GM23248 (cell line): ENCODE results near the gene HECTD1. TPM values are rescaled to one million over a fixed set of nuclear protein-coding genes. Genes with fewer than 3 reads are reported as not detected.

Experiments used
- DNase-seq: peaks from one replicate; pipeline ENCODE4 v3.0.0-alpha.2; 2015
- H2AFZ ChIP-seq: fragments of 200-600 bp; sonication (generic); 2 replicates; pipeline ENCODE4 v1.6.1; 2016; ENCODE audit warnings: antibody characterized with exemption
- H3F3A ChIP-seq: fragments of 200-600 bp; sonication (generic); 2 replicates; pipeline ENCODE4 v1.6.1; 2016; ENCODE audit warnings: mild to moderate bottlenecking, antibody characterized with exemption, mixed run types; ENCODE audit not compliant: insufficient read depth
- H3K27ac ChIP-seq: fragments of 200-600 bp; sonication (generic); 2 replicates; pipeline ENCODE4 v1.5.1; 2016; ENCODE audit warnings: mild to moderate bottlenecking
- H3K27me3 ChIP-seq: fragments of 200-600 bp; sonication (generic); replicated peaks from 2 replicates; pipeline ENCODE4 v1.6.1; 2016; ENCODE audit warnings: mild to moderate bottlenecking; ENCODE audit not compliant: insufficient read depth
- H3K36me3 ChIP-seq: fragments of 200-600 bp; sonication (generic); 2 replicates; pipeline ENCODE4 v1.6.1; 2016; ENCODE audit warnings: low read depth, mild to moderate bottlenecking
- H3K4me1 ChIP-seq: fragments of 200-600 bp; sonication (generic); 2 replicates; pipeline ENCODE4 v1.6.1; 2016; ENCODE audit warnings: mild to moderate bottlenecking; ENCODE audit not compliant: insufficient read depth
- H3K4me2 ChIP-seq: fragments of 200-600 bp; sonication (generic); one replicate; pipeline ENCODE4 v1.6.1; 2016; ENCODE audit warnings: mild to moderate bottlenecking; ENCODE audit not compliant: unreplicated experiment
- H3K4me3 ChIP-seq: fragments of 200-600 bp; sonication (generic); 2 replicates; pipeline ENCODE4 v1.5.1; 2016; ENCODE audit warnings: mild to moderate bottlenecking
- H3K79me2 ChIP-seq: fragments of 200-600 bp; sonication (generic); 2 replicates; pipeline ENCODE4 v1.6.1; 2016; ENCODE audit warnings: mild to moderate bottlenecking; ENCODE audit not compliant: insufficient read depth
- H3K9ac ChIP-seq: fragments of 200-600 bp; sonication (generic); 2 replicates; pipeline ENCODE4 v1.6.1; 2016; ENCODE audit warnings: mild to moderate bottlenecking
- H3K9me2 ChIP-seq: fragments of 200-600 bp; sonication (generic); 2 replicates; pipeline ENCODE4 v1.6.1; 2016; ENCODE audit warnings: mixed run types, mild to moderate bottlenecking, moderate library complexity; ENCODE audit not compliant: insufficient read depth
- H3K9me3 ChIP-seq: fragments of 200-600 bp; sonication (generic); one replicate; pipeline ENCODE4 v1.6.1; 2017; ENCODE audit warnings: low read depth
- H4K20me1 ChIP-seq: fragments of 200-600 bp; sonication (generic); 2 replicates; pipeline ENCODE4 v1.6.0; 2016; ENCODE audit not compliant: insufficient read depth
- EZH2 ChIP-seq: fragments of 200-600 bp; sonication (generic); IDR thresholded peaks from 2 replicates; pipeline ENCODE4 v1.6.1; 2018; ENCODE audit warnings: antibody characterized with exemption, mild to moderate bottlenecking; ENCODE audit not compliant: insufficient read depth, poor library complexity, severe bottlenecking
- EZH2phosphoT487 ChIP-seq: fragments of 200-600 bp; sonication (generic); IDR thresholded peaks from 2 replicates; pipeline ENCODE4 v1.6.1; 2018; ENCODE audit warnings: antibody characterized with exemption, moderate library complexity, mild to moderate bottlenecking, low read depth; ENCODE audit not compliant: insufficient read depth
- WGBS, 2 experiments: methylation state at CpG; one replicate each; pipeline ENCODE4 v1.1.6; 2015 to 2017; ENCODE audit warnings: low lambda C conversion rate in 2 of 2, low coverage in 1 of 2; ENCODE audit errors: missing lambda C conversion rate in 2 of 2; 5-methylcytosine and 5-hydroxymethylcytosine counted together
- in situ Hi-C: fragments of 300-500 bp; cut with MboI; formaldehyde crosslinking; loops from 2 replicates; pipeline ENCODE4 v1.15.0; 2020
- polyA plus RNA-seq: library from polyadenylated mRNA; unstranded; fragments of >200 nt; fragmentation: Nextera tagmentation; extraction: Ambion mirVana; gene quantifications from 2 replicates; pipeline ENCODE4 v1.2.1, GENCODE V29; 2016
- total RNA-seq: library from RNA; depleted of rRNA; stranded (reverse); fragments of >200 nt; shearing (Covaris generic); gene quantifications from 2 replicates; pipeline ENCODE4 v1.2.3, GENCODE V29; 2014

HECTD1 gene
- total and polyA plus RNA-seq, 2 experiments from 2014 or later, result 44.5 to 145 TPM

DNA sequence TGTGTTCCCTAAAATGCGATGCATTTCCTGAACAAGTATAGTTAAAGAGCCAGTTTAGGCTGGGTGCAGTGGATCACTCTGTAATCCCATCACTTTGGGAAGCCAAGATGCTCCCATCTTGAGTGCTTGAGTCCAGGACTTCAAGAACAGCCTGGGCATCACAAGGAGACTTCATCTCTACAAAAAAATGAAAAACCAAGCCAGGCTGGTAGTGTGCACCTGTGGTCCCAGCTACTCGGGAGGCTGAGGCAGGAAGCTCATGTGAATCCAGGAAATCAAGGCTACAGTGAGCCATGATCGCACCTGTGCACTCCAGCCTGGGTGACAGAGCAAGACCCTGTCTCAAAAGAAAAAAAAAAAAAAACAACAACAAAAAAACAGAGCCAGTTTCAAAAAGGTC, 26.3 kb downstream of the HECTD1 start:
- Histone ChIP-seq H3K9me3 (no peaks in the 10 kb centered on the region), H3K4me3 (no peak overlapping the region), H3K4me2 (no peak overlapping the region), H3K4me1 (no peaks in the 10 kb centered on the region), H3K36me3 (no peaks in the 10 kb centered on the region), H3K27ac (no peak overlapping the region), H3K9ac (no peak overlapping the region), H4K20me1 (no peaks in the 10 kb centered on the region), H2AFZ (no peak overlapping the region), H3K27me3 (no peaks in the 10 kb centered on the region), H3K79me2 (peaks cover 94% of the 10 kb centered on the region), H3K9me2 (no peaks in the 10 kb centered on the region), H3F3A (no peaks in the 10 kb centered on the region)
- DNase-seq, result no peak
- in situ Hi-C loops, result no loop called here
- WGBS, 2 experiments, result 98% methylated on average over 3 of the region's 3 CpGs
- TF ChIP-seq EZH2phosphoT487 (no peak), EZH2 (no peak)

DNA sequence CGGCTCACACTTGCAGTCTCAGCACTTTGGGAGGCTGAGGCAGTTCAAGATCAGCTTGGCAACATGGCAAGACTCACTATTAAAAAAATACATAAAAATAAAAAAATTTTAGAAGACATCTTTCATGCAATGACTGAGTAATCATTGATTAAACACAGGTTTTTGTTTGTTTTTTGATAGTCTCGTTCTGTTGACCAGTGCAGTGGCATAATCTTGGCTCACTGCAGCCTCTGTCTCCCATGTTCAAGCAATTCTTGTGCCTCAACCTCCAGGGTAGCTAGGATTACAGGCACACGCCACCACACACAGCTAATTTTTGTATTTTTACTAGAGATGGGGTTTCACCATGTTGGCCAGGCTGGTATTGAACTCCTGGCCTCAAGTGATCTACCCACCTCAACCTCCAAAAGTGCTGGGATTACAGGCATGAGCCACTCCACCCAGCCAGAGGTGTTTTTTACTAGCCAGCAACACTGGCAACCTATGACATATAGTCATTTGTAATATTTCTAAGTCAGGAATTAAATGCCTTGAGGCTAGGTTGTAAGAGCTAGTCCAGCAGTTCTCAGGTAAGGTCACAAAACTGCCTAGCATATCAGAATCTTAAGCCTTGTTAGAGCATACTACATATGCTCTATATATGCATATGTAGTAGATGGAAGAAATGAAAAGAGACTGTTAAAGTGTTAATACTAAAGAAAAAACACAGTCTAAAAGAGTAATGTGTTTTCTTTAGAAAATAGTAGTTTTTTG, 27.1 kb downstream of the HECTD1 start:
- Histone ChIP-seq H2AFZ (no peak overlapping the region), H3K9me3 (no peaks in the 10 kb centered on the region), H3K4me1 (no peaks in the 10 kb centered on the region), H3K4me2 (no peak overlapping the region), H3K4me3 (no peak overlapping the region), H3K9me2 (no peaks in the 10 kb centered on the region), H3K27me3 (no peaks in the 10 kb centered on the region), H4K20me1 (no peaks in the 10 kb centered on the region), H3K36me3 (0 out of 2 replicates have a peak, but pooled peaks cover 3% of the 10 kb centered on the region), H3F3A (no peaks in the 10 kb centered on the region), H3K79me2 (peaks cover 90% of the 10 kb centered on the region), H3K27ac (no peak overlapping the region), H3K9ac (no peak overlapping the region)
- in situ Hi-C loops, result no loop called here
- WGBS, 2 experiments, result 84 to 87% methylated on average over 3 of the region's 3 CpGs
- no peak for DNase-seq
- TF ChIP-seq EZH2phosphoT487, result no peak
- no peak for TF ChIP-seq EZH2

DNA sequence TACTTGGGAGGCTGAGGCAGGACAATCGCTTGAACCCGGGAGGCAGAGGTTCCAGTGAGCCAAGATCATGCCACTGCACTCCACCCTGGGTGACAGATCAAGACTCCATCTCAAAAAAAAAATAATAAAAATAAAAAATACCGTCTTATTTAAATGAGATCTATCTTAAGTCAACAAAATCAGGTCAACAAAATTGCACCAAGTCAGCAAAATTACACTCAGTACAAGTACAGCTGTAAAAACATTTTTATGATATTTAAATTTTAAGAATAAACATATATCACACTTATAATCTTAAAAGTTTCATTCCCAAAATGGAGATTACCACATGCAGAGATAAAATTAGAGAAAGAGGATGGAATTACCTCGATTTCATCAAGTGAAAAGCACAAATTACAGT, 33.2 kb downstream of the HECTD1 start:
- no peak for DNase-seq
- no peaks in the 10 kb centered on the region for H3K27me3 ChIP-seq
- WGBS, 2 experiments, result 96 to 97% methylated on average over 4 of the region's 4 CpGs
- H3K4me1 ChIP-seq, result peaks cover 27% of the 10 kb centered on the region
- peaks cover 44% of the 10 kb centered on the region for H3K36me3 ChIP-seq
- H3K27ac ChIP-seq, result no peak overlapping the region
- no peak overlapping the region for H3K4me3 ChIP-seq
- no peak overlapping the region for H3K4me2 ChIP-seq
- H3K79me2 ChIP-seq, result peaks cover 48% of the 10 kb centered on the region
- in situ Hi-C loops, result no loop called here
- no peak overlapping the region for H2AFZ ChIP-seq
- H3K9ac ChIP-seq, result no peak overlapping the region
- H3K9me2 ChIP-seq, result no peaks in the 10 kb centered on the region
- H3F3A ChIP-seq, result peaks cover 29% of the 10 kb centered on the region
- no peaks in the 10 kb centered on the region for H4K20me1 ChIP-seq
- TF ChIP-seq EZH2phosphoT487, result no peak
- TF ChIP-seq EZH2, result no peak
- no peaks in the 10 kb centered on the region for H3K9me3 ChIP-seq

DNA sequence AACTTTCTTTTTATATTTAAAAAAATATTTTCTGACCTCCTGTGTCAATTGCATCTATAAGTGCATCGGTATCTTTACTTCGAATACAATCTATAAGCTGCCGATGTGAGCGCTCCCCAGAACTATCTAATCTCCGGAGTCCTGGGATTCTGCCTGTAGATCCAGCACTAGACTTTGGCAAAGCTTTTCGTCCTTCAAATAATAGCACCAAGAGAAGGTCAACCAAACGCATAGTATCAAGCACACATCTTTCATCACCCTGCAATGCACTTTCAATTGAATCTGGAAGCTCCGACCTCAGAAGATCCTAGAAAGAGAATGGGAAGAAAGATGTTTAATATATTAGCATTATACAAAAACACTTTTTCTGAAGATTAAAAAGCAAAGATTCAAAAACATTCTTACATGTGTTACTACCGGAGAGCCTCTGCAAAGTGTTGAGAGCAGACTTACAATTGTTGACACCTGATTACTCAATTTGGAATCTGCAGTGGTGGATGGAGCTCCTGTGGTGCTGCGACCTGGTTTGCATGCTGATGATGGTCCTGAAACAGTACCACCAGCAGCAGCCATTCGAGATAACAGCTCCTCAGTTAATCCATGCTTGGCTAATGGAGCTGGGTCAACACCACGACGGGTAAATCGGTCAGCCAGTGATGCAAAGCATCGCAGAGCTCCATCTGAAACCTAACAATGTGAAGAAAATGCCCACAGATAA, 34.3 kb downstream of the HECTD1 start:
- no peak overlapping the region for H3K9ac ChIP-seq
- H3K36me3 ChIP-seq, result peaks cover 49% of the 10 kb centered on the region
- no peaks in the 10 kb centered on the region for H3K9me3 ChIP-seq
- no peaks in the 10 kb centered on the region for H4K20me1 ChIP-seq
- H3F3A ChIP-seq, result peaks cover 29% of the 10 kb centered on the region
- TF ChIP-seq EZH2phosphoT487 (no peak), EZH2 (no peak)
- no peak overlapping the region for H3K4me2 ChIP-seq
- no peaks in the 10 kb centered on the region for H3K27me3 ChIP-seq
- peaks cover 37% of the 10 kb centered on the region for H3K79me2 ChIP-seq
- H3K4me1 ChIP-seq, result peaks cover 27% of the 10 kb centered on the region
- DNase-seq, result no peak
- H3K27ac ChIP-seq, result no peak overlapping the region
- 96 to 98% methylated on average over 15 of the region's 15 CpGs for WGBS, 2 experiments
- no peak overlapping the region for H3K4me3 ChIP-seq
- H3K9me2 ChIP-seq, result no peaks in the 10 kb centered on the region
- no peak overlapping the region for H2AFZ ChIP-seq
- in situ Hi-C loops, result no loop called here
